Measurements from ENCODE around the gene PNPLA5. TPM values are rescaled to one million over a fixed set of nuclear protein-coding genes. Genes with fewer than 3 reads are reported as not detected.

Gene PNPLA5
- total RNA-seq, 1 donor from 2014 or later = not detected

- peaks cover 4% of the 10 kb centered on the region for H3K27me3 Mint-ChIP-seq (ENCODE audit: unreplicated experiment)
- no peaks in the 10 kb centered on the region for H3K36me3 Mint-ChIP-seq (ENCODE audit: unreplicated experiment)
- H3K9me3 Mint-ChIP-seq (ENCODE audit: unreplicated experiment) = no peaks in the 10 kb centered on the region
- H3K27ac Mint-ChIP-seq (ENCODE audit: unreplicated experiment) = no peak overlapping the region
- no peak overlapping the region for H3K4me3 Mint-ChIP-seq (ENCODE audit: unreplicated experiment)
- TF ChIP-seq CTCF (IDR thresholded peaks at IDR 0.05) = no peak
- no peak for DNase-seq (ENCODE audit: extremely low spot score, unreplicated experiment)
- H3K4me1 Mint-ChIP-seq (ENCODE audit: unreplicated experiment) = no peaks in the 10 kb centered on the region
Measured at GRCh38 chr22:43843783-43844530, 47.9 kb downstream of the PNPLA5 start.

GRCh38 chr22:43841742-43842141 lies 50.1 kb downstream of the PNPLA5 start:
- H3K27me3 Mint-ChIP-seq (ENCODE audit: unreplicated experiment) = peaks cover 2% of the 10 kb centered on the region
- DNase-seq (ENCODE audit: extremely low spot score, unreplicated experiment) = no peak
- no peaks in the 10 kb centered on the region for H3K36me3 Mint-ChIP-seq (ENCODE audit: unreplicated experiment)
- H3K9me3 Mint-ChIP-seq (ENCODE audit: unreplicated experiment) = no peaks in the 10 kb centered on the region
- no peak overlapping the region for H3K4me3 Mint-ChIP-seq (ENCODE audit: unreplicated experiment)
- H3K27ac Mint-ChIP-seq (ENCODE audit: unreplicated experiment) = no peak overlapping the region
- H3K4me1 Mint-ChIP-seq (ENCODE audit: unreplicated experiment) = no peaks in the 10 kb centered on the region
- TF ChIP-seq CTCF (IDR thresholded peaks at IDR 0.05) = no peak

GRCh38 chr22:43840851-43841250 lies 51.0 kb downstream of the PNPLA5 start:
- Mint-ChIP-seq H3K4me3 (ENCODE audit: unreplicated experiment) (no peak overlapping the region), H3K27me3 (ENCODE audit: unreplicated experiment) (no peaks in the 10 kb centered on the region), H3K4me1 (ENCODE audit: unreplicated experiment) (no peaks in the 10 kb centered on the region), H3K27ac (ENCODE audit: unreplicated experiment) (no peak overlapping the region), H3K9me3 (ENCODE audit: unreplicated experiment) (no peaks in the 10 kb centered on the region), H3K36me3 (ENCODE audit: unreplicated experiment) (no peaks in the 10 kb centered on the region)
- no peak for TF ChIP-seq CTCF (IDR thresholded peaks at IDR 0.05)
- no peak for DNase-seq (ENCODE audit: extremely low spot score, unreplicated experiment)

- no peak for TF ChIP-seq CTCF (IDR thresholded peaks at IDR 0.05)
- H3K36me3 Mint-ChIP-seq (ENCODE audit: unreplicated experiment) = no peaks in the 10 kb centered on the region
- no peak overlapping the region for H3K4me3 Mint-ChIP-seq (ENCODE audit: unreplicated experiment)
- H3K4me1 Mint-ChIP-seq (ENCODE audit: unreplicated experiment) = no peaks in the 10 kb centered on the region
- H3K9me3 Mint-ChIP-seq (ENCODE audit: unreplicated experiment) = no peaks in the 10 kb centered on the region
- no peak for DNase-seq (ENCODE audit: extremely low spot score, unreplicated experiment)
- H3K27me3 Mint-ChIP-seq (ENCODE audit: unreplicated experiment) = peaks cover 3% of the 10 kb centered on the region
- no peak overlapping the region for H3K27ac Mint-ChIP-seq (ENCODE audit: unreplicated experiment)
Measured at GRCh38 chr22:43840431-43840830, 51.4 kb downstream of the PNPLA5 start.

- DNase-seq (ENCODE audit: extremely low spot score, unreplicated experiment) = no peak
- Mint-ChIP-seq H3K4me3 (ENCODE audit: unreplicated experiment) (no peak overlapping the region), H3K27ac (ENCODE audit: unreplicated experiment) (no peak overlapping the region), H3K27me3 (ENCODE audit: unreplicated experiment) (peaks cover 5% of the 10 kb centered on the region), H3K9me3 (ENCODE audit: unreplicated experiment) (no peaks in the 10 kb centered on the region), H3K4me1 (ENCODE audit: unreplicated experiment) (no peaks in the 10 kb centered on the region), H3K36me3 (ENCODE audit: unreplicated experiment) (no peaks in the 10 kb centered on the region)
- TF ChIP-seq CTCF (IDR thresholded peaks at IDR 0.05) = no peak
Measured at GRCh38 chr22:43839781-43840180, 52.0 kb downstream of the PNPLA5 start.
